ENCODE data around the gene TANGO2. TPM values are rescaled to one million over a fixed set of nuclear protein-coding genes. Genes with fewer than 3 reads are reported as not detected.

TANGO2 gene
- total and polyA plus RNA-seq, 2 of the 8 experiments (the other 6 are each of a cell fraction or from before 2014, with no cell fraction given): 10.1 to 18.4 TPM

- no peaks in the 10 kb centered on the region for H3K36me3 ChIP-seq (ENCODE audit: control insufficient read depth in 2 of 4, insufficient read depth in 4 of 4, low read length in 3 of 4)
- peaks cover 0 to 11% (median 7%) of the 10 kb centered on the region in 4 experiments; a peak in 5 of 7 replicates for H3K4me1 ChIP-seq (replicated peaks in 1 of 4; ENCODE audit: control insufficient read depth in 3 of 4, insufficient read depth in 4 of 4, low read length in 3 of 4)
- no peak overlapping the region for H2BK20ac ChIP-seq (ENCODE audit: low read length)
- no peaks in the 10 kb centered on the region for H3K79me2 ChIP-seq (ENCODE audit: control insufficient read depth in 1 of 2, insufficient read depth in 2 of 2, low read length in 2 of 2)
- POLR2A ChIA-PET (ENCODE audit: partially characterized antibody): no interaction called here
- peaks cover 3% of the 10 kb centered on the region for H3K79me1 ChIP-seq (ENCODE audit: low read depth, low read length)
- H4K8ac ChIP-seq (ENCODE audit: extremely low read depth, insufficient read depth, low read length): no peak overlapping the region
- H3K4me3 ChIP-seq (ENCODE audit: extremely low read depth in 1 of 4, insufficient read depth in 2 of 4, low read depth in 3 of 4, low read length in 4 of 4): no peak overlapping the region
- H2BK120ac ChIP-seq (replicated peaks; ENCODE audit: low read depth, low read length): no peak overlapping the region
- H4K91ac ChIP-seq (replicated peaks; ENCODE audit: insufficient read length, low read length): no peak overlapping the region
- no peaks in the 10 kb centered on the region for H3K9me3 ChIP-seq (ENCODE audit: insufficient read depth in 2 of 2, low read depth in 1 of 2, low read length in 1 of 2)
- H3K27me3 ChIP-seq (replicated peaks in 1 of 4; ENCODE audit: control insufficient read depth in 3 of 4, extremely low read depth in 1 of 4, insufficient read depth in 3 of 4, low read length in 3 of 4): no peaks in the 10 kb centered on the region
- peaks cover 2 to 4% of the 10 kb centered on the region in 2 experiments for H4K20me1 ChIP-seq (replicated peaks in 1 of 2; ENCODE audit: control insufficient read depth in 1 of 2, insufficient read depth in 2 of 2, low read length in 2 of 2)
- no peak overlapping the region for H2AFZ ChIP-seq (ENCODE audit: low read length)
- H2BK12ac ChIP-seq (ENCODE audit: low read depth, low read length): no peak overlapping the region
- DNase-seq (ENCODE audit: low read depth in 1 of 2, low spot score in 2 of 2) (no peak), FAIRE-seq (no peak)
- no peak overlapping the region for H2AK5ac ChIP-seq (ENCODE audit: low read depth, low read length)
- WGBS, 2 experiments (ENCODE audit: extremely low coverage in 1 of 2, insufficient coverage in 1 of 2, insufficient read length in 1 of 2, insufficient replicate concordance in 2 of 2, low coverage in 1 of 2, low lambda C conversion rate in 2 of 2, missing lambda C conversion rate in 1 of 2): 87% methylated on average over 7 of the region's 7 CpGs; no CpG with 5 or more reads in 1 of the 2 experiments
- peaks cover 6% of the 10 kb centered on the region; the same call in 1 of the 2 replicates for H3K23me2 ChIP-seq (ENCODE audit: low read depth, low read length)
- H3K9ac ChIP-seq (replicated peaks in 1 of 4; ENCODE audit: extremely low read depth in 1 of 4, low read depth in 3 of 4, low read length in 3 of 4): no peak overlapping the region
- no peak overlapping the region for H3K14ac ChIP-seq (ENCODE audit: insufficient read length)
- H3K4me2 ChIP-seq (ENCODE audit: insufficient read depth in 1 of 2, low read depth in 2 of 2, low read length in 2 of 2): no peak overlapping the region
- no peak overlapping the region for H3K27ac ChIP-seq (ENCODE audit: low read depth, low read length)
- H4K5ac ChIP-seq (ENCODE audit: insufficient read length, low read depth, low read length): no peak overlapping the region
- no peak overlapping the region for H3K4ac ChIP-seq (replicated peaks; ENCODE audit: insufficient read length, low read depth, low read length)
- TF ChIP-seq MAX (IDR thresholded peaks at IDR 0.05) (no peak), EGR1 (IDR thresholded peaks at IDR 0.05; ENCODE audit: borderline replicate concordance, low read depth, low read length) (no peak), HDAC6 (IDR thresholded peaks at IDR 0.05; ENCODE audit: low read depth, low read length) (no peak), KDM4A (IDR thresholded peaks at IDR 0.05; ENCODE audit: low read depth, low read length, severe bottlenecking) (no peak), GABPA (IDR thresholded peaks at IDR 0.05; ENCODE audit: borderline replicate concordance, insufficient read depth, low read length) (no peak), SIRT6 (IDR thresholded peaks at IDR 0.05; ENCODE audit: low read length) (no peak), CREB1 (IDR thresholded peaks at IDR 0.05) (no peak)
- no peak overlapping the region for H2BK5ac ChIP-seq (ENCODE audit: low read depth, low read length)
- no peak overlapping the region for H3K56ac ChIP-seq (replicated peaks; ENCODE audit: insufficient read length, low read depth, low read length)
- CTCF ChIA-PET (ENCODE audit: partially characterized antibody): no interaction called here
- no peak overlapping the region for H3K23ac ChIP-seq (ENCODE audit: insufficient read length)
- H3K18ac ChIP-seq (ENCODE audit: extremely low read depth, low read length): no peak overlapping the region
- no peak overlapping the region for H2BK15ac ChIP-seq (ENCODE audit: low read length)
Observed at GRCh38 chr22:19993926-19994325, 27.0 kb upstream of the TANGO2 start.

All from H1 (cell line).